ENCODE data around the gene EP400.

The EP400 gene

GRCh38 chr12:131921866-131922769 lies 27.6 kb upstream of the EP400 start:
- in situ Hi-C loops (cut with MboI; ENCODE audit: low pct_unique_long_range_greater_than_20kb, low sequenced_read_pairs, unreplicated experiment) = no loop called here
- no peak for DNase-seq (ENCODE audit: low spot score)

GRCh38 chr12:131922772-131923171 lies 27.0 kb upstream of the EP400 start:
- TF ChIP-seq CTCF (IDR thresholded peaks at IDR 0.05; ENCODE audit: extremely low read depth, insufficient read depth, missing control alignments) = no peak
- DNase-seq (ENCODE audit: low spot score) = no peak
- in situ Hi-C loops (cut with MboI; ENCODE audit: low pct_unique_long_range_greater_than_20kb, low sequenced_read_pairs, unreplicated experiment) = no loop called here

More at GRCh38 chr12:131921866-131922769, 27.6 kb upstream of the EP400 start:
- TF ChIP-seq CTCF (IDR thresholded peaks at IDR 0.05; ENCODE audit: extremely low read depth, insufficient read depth, missing control alignments) = no peak

GRCh38 chr12:131923260-131923659 lies 26.5 kb upstream of the EP400 start:
- peak; percentile 85 for DNase-seq (ENCODE audit: low spot score)
- in situ Hi-C loops (cut with MboI; ENCODE audit: low pct_unique_long_range_greater_than_20kb, low sequenced_read_pairs, unreplicated experiment) = no loop called here
- no peak for TF ChIP-seq CTCF (IDR thresholded peaks at IDR 0.05; ENCODE audit: extremely low read depth, insufficient read depth, missing control alignments)

- no peak for TF ChIP-seq CTCF (IDR thresholded peaks at IDR 0.05; ENCODE audit: extremely low read depth, insufficient read depth, missing control alignments)
- peak; percentile 10 for DNase-seq (ENCODE audit: low spot score)
- in situ Hi-C loops (cut with MboI; ENCODE audit: low pct_unique_long_range_greater_than_20kb, low sequenced_read_pairs, unreplicated experiment) = no loop called here
Measured at GRCh38 chr12:131927110-131928079, 22.3 kb upstream of the EP400 start.

GRCh38 chr12:131928080-131928710 lies 21.5 kb upstream of the EP400 start:
- DNase-seq (ENCODE audit: low spot score) = no peak

More at GRCh38 chr12:131928080-131928710, 21.5 kb upstream of the EP400 start:
- no peak for TF ChIP-seq CTCF (IDR thresholded peaks at IDR 0.05; ENCODE audit: extremely low read depth, insufficient read depth, missing control alignments)
- in situ Hi-C loops (cut with MboI; ENCODE audit: low pct_unique_long_range_greater_than_20kb, low sequenced_read_pairs, unreplicated experiment) = no loop called here
